HepG2 (cell line): ENCODE measurements around the gene HUNK. TPM values are rescaled to one million over a fixed set of nuclear protein-coding genes. Genes with fewer than 3 reads are reported as not detected.
A peak's percentile ranks its signal among the peaks of the same experiment; 100 is the strongest.

Experiments used
- CBFB ChIP-seq: sonication (generic); formaldehyde crosslinking; IDR thresholded peaks from 2 replicates; pipeline ENCODE4 v1.4.0; 2020; ENCODE audit warnings: missing genetic modification reagents
- HBP1 ChIP-seq: IDR thresholded peaks from 2 replicates; pipeline ENCODE4 v1.6.1; 2016; ENCODE audit warnings: low read depth, control low read depth
- HNF4G ChIP-seq, 2 experiments: sonication (generic) in 1 of 2; formaldehyde crosslinking in 1 of 2; IDR thresholded peaks; 2 replicates each; pipeline versions ENCODE4 v1.4.0 to v1.6.1; 2011 to 2020; ENCODE audit warnings: borderline replicate concordance in 2 of 2, low read depth in 2 of 2, mild to moderate bottlenecking in 2 of 2, low read length in 1 of 2, missing genetic modification reagents in 1 of 2, moderate library complexity in 1 of 2
- HNRNPLL ChIP-seq: fragments of 200-400 bp; formaldehyde crosslinking; IDR thresholded peaks from 2 replicates; pipeline ENCODE4 v1.6.1; 2017; ENCODE audit warnings: mild to moderate bottlenecking, low read depth, low read length; ENCODE audit not compliant: poor library complexity, severe bottlenecking
- HOXA5 ChIP-seq: sonication (generic); formaldehyde crosslinking; IDR thresholded peaks from 2 replicates; pipeline ENCODE4 v1.4.0; 2020; ENCODE audit warnings: missing genetic modification reagents
- IKZF1 ChIP-seq: fragments of 450-650 bp; IDR thresholded peaks from 2 replicates; pipeline ENCODE4 v1.7.1; 2016
- MEF2D ChIP-seq: sonication (generic); formaldehyde crosslinking; IDR thresholded peaks from 2 replicates; pipeline ENCODE4 v1.5.1; 2020; ENCODE audit warnings: mild to moderate bottlenecking, missing genetic modification reagents
- NAIF1 ChIP-seq: sonication (generic); formaldehyde crosslinking; IDR thresholded peaks from 2 replicates; pipeline ENCODE4 v1.5.0; 2020; ENCODE audit warnings: mild to moderate bottlenecking, missing genetic modification reagents, borderline replicate concordance
- NPAS2 ChIP-seq: sonication (generic); formaldehyde crosslinking; IDR thresholded peaks from 2 replicates; pipeline ENCODE4 v1.8.0; 2022; ENCODE audit warnings: mild to moderate bottlenecking, missing genetic modification reagents, borderline replicate concordance
- TAF15 ChIP-seq: fragments of 200-400 bp; formaldehyde crosslinking; IDR thresholded peaks from one replicate; pipeline ENCODE4 v1.6.1; 2018; ENCODE audit warnings: mild to moderate bottlenecking, low read depth, low read length; ENCODE audit not compliant: poor library complexity, severe bottlenecking
- ZNF121 ChIP-seq: sonication (generic); formaldehyde crosslinking; IDR thresholded peaks from 2 replicates; pipeline ENCODE4 v1.5.0; 2020; ENCODE audit warnings: mild to moderate bottlenecking, missing genetic modification reagents
- ZNF136 ChIP-seq: sonication (generic); formaldehyde crosslinking; IDR thresholded peaks from 2 replicates; pipeline ENCODE4 v1.8.1; 2022; ENCODE audit warnings: low read depth, mild to moderate bottlenecking, moderate library complexity, missing genetic modification reagents
- ZNF180 ChIP-seq: sonication (generic); formaldehyde crosslinking; IDR thresholded peaks from 2 replicates; pipeline ENCODE4 v1.4.0; 2020; ENCODE audit warnings: low read depth, missing genetic modification reagents, borderline replicate concordance
- ZNF225 ChIP-seq: sonication (generic); formaldehyde crosslinking; IDR thresholded peaks from 2 replicates; pipeline ENCODE4 v1.4.0; 2020; ENCODE audit warnings: mild to moderate bottlenecking, missing genetic modification reagents
- ZNF552 ChIP-seq: sonication (generic); formaldehyde crosslinking; IDR thresholded peaks from 2 replicates; pipeline ENCODE4 v1.9.0; 2022; ENCODE audit warnings: missing genetic modification reagents, mild to moderate bottlenecking, borderline replicate concordance
- ZNF556 ChIP-seq: sonication (generic); formaldehyde crosslinking; IDR thresholded peaks from 2 replicates; pipeline ENCODE4 v1.4.0; 2020; ENCODE audit warnings: mild to moderate bottlenecking, missing genetic modification reagents, borderline replicate concordance
- ZNF704 ChIP-seq: sonication (generic); formaldehyde crosslinking; IDR thresholded peaks from 2 replicates; pipeline ENCODE4 v1.8.1; 2023; ENCODE audit warnings: mild to moderate bottlenecking, inconsistent platforms, moderate library complexity, missing genetic modification reagents, borderline replicate concordance
- ZNF709 ChIP-seq: sonication (generic); formaldehyde crosslinking; IDR thresholded peaks from 2 replicates; pipeline ENCODE4 v1.5.0; 2020; ENCODE audit warnings: mild to moderate bottlenecking, missing genetic modification reagents
- ZNF781 ChIP-seq: sonication (generic); formaldehyde crosslinking; IDR thresholded peaks from 2 replicates; pipeline ENCODE4 v1.5.1; 2020; ENCODE audit warnings: borderline replicate concordance, mild to moderate bottlenecking, missing genetic modification reagents; ENCODE audit errors: not compliant biosample characterization
- polyA plus RNA-seq, 8 experiments: library from polyadenylated mRNA; depleted of rRNA in 3 of 8; stranded (reverse) in 7 of 8; unstranded in 1 of 8; fragments of >200 nt; fragmentation: Illumina TruSeq in 4 of 8; extraction: Trizol in 4 of 8; gene quantifications; 2 replicates each; pipeline versions ENCODE4 v1.2.1 to v1.2.3, GENCODE V29; 2011 to 2016; ENCODE audit warnings: low read depth in 4 of 8, missing spikeins in 1 of 8, mixed read lengths in 1 of 8; ENCODE audit not compliant: insufficient read depth in 1 of 8
- total RNA-seq, 5 experiments: library from RNA; depleted of rRNA; stranded (reverse); fragments of >200 nt; fragmentation: Illumina TruSeq; extraction: Trizol; gene quantifications; 2 replicates each; pipeline ENCODE4 v1.2.3, GENCODE V29; 2016; ENCODE audit warnings: low read depth in 1 of 5
- TF ChIP-seq, protein P1 (sequence below): sonication (generic); formaldehyde crosslinking; IDR thresholded peaks from 2 replicates; pipeline ENCODE4 v1.4.0; 2020; ENCODE audit warnings: mild to moderate bottlenecking, missing genetic modification reagents, borderline replicate concordance
- TF ChIP-seq, protein P2 (sequence below): sonication (generic); formaldehyde crosslinking; IDR thresholded peaks from 2 replicates; pipeline ENCODE4 v1.4.0; 2020; ENCODE audit warnings: missing genetic modification reagents, low read depth, mild to moderate bottlenecking, borderline replicate concordance
- TF ChIP-seq, protein P3 (sequence below): sonication (generic); formaldehyde crosslinking; IDR thresholded peaks from 2 replicates; pipeline ENCODE4 v1.5.1; 2020; ENCODE audit warnings: mild to moderate bottlenecking, missing genetic modification reagents, moderate library complexity

The HUNK gene
- total and polyA plus RNA-seq, 2 of the 13 experiments (the other 11 are each of a cell fraction or from before 2014, with no cell fraction given), result 1.8 to 1.9 TPM

DNA sequence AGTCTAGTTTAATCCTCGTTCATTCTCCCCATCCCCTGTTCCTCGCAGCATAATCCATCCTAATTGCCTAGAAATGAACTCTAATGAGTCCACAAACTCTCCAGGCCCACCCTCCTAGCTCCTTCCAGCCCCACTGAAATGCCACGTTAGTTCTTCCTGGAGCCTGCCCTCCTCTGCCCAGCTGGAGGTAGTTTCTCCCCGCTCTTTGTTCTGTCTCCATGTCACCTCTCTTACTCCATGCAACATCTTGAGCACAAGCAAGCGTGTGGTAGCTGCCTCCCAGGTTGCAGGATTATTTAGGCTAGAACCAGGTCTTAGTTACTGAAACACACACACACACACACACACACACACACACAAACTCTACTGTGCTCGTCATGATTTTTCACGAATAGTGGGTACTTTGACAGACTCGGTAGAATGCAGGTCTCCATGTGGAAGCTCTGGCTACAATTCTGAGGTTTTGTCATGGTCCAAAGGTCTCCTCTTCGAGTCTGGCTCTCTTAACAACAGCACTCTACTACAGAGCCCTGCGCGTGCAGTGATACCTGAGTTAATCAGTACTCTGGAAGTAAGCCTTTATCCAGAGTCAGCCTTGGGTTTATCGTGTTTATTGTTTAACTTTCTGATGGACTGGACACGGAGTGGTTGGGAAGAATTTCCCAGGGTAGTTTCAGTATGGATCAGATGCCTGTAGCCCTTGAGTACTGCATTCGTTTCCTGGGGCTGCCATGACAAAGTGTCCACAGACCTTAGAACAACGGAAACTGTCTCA lies 27.5 kb downstream of the HUNK start (continued):
- TF ChIP-seq ZNF704 (CRISPR knock-in tag) (no peak), IKZF1 (no peak), NAIF1 (CRISPR knock-in tag) (no peak), HBP1 (CRISPR knock-in tag) (no peak), HNRNPLL (no peak), ZNF136 (CRISPR knock-in tag) (no peak), ZNF552 (CRISPR knock-in tag) (no peak; the same call in 1 of the 2 replicates), NPAS2 (CRISPR knock-in tag) (no peak), ZNF225 (no peak), CBFB (CRISPR knock-in tag) (no peak), ZNF556 (CRISPR knock-in tag) (no peak), MEF2D (no peak), ZNF121 (CRISPR knock-in tag) (no peak), ZNF781 (CRISPR knock-in tag) (no peak), ZNF180 (CRISPR knock-in tag) (no peak), HNF4G (IDR thresholded peaks at IDR 0.05; ENCODE audit: borderline replicate concordance, low read depth, low read length) (peak; percentile 83), HNF4G (CRISPR knock-in tag; IDR thresholded peaks at IDR 0.05; ENCODE audit: borderline replicate concordance, low read depth) (peak; percentile 87), TAF15 (no peak), ZNF709 (CRISPR knock-in tag) (no peak), HOXA5 (CRISPR knock-in tag) (no peak)
- TF ChIP-seq, protein P1, sequence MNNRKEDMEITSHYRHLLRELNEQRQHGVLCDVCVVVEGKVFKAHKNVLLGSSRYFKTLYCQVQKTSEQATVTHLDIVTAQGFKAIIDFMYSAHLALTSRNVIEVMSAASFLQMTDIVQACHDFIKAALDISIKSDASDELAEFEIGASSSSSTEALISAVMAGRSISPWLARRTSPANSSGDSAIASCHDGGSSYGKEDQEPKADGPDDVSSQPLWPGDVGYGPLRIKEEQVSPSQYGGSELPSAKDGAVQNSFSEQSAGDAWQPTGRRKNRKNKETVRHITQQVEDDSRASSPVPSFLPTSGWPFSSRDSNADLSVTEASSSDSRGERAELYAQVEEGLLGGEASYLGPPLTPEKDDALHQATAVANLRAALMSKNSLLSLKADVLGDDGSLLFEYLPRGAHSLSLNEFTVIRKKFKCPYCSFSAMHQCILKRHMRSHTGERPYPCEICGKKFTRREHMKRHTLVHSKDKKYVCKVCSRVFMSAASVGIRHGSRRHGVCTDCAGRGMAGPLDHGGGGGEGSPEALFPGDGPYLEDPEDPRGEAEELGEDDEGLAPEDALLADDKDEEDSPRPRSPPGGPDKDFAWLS (CRISPR knock-in tag), result no peak
- TF ChIP-seq, protein P2, sequence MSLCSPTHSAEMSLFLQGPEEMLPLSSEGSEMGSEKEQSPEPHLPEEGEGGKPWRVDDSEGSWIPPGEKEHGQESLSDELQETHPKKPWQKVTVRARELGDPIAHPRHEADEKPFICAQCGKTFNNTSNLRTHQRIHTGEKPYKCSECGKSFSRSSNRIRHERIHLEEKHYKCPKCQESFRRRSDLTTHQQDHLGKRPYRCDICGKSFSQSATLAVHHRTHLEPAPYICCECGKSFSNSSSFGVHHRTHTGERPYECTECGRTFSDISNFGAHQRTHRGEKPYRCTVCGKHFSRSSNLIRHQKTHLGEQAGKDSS (CRISPR knock-in tag), result no peak
- TF ChIP-seq, protein P3, sequence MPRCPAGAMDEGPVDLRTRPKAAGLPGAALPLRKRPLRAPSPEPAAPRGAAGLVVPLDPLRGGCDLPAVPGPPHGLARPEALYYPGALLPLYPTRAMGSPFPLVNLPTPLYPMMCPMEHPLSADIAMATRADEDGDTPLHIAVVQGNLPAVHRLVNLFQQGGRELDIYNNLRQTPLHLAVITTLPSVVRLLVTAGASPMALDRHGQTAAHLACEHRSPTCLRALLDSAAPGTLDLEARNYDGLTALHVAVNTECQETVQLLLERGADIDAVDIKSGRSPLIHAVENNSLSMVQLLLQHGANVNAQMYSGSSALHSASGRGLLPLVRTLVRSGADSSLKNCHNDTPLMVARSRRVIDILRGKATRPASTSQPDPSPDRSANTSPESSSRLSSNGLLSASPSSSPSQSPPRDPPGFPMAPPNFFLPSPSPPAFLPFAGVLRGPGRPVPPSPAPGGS, result no peak; the same call in 1 of the 2 replicates
